Measurements from ENCODE around the gene TLE4.
"Not testable (repeated sequence)": the region's sequence is repeated elsewhere in the genome, so short reads cannot be mapped to it uniquely, and the experiment has no call there.

TLE4 gene

DNA sequence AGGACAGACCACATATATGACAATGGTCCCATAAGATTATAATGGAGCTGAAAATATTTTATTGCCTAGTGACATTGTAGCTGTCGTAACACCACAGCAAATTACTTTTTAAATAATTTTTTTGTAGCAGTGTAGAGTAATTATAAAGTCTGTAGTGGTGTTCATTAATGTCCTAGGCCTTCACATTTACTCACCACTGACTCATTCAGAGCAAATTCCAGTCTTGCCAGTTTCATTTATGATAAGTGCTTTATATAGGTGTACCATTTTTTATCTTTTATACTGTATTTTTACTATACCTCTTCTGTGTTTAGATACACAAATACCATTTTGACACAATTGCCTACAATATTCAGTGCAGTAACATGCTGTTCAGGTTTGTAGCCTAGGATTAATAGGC is 67.6 kb downstream of the TLE4 start:
- no peak for DNase-seq

- DNase-seq = not testable (repeated sequence)
These were observed 68.3 kb downstream of the TLE4 start for GRCh38 chr9:79640067-79640466.

DNA sequence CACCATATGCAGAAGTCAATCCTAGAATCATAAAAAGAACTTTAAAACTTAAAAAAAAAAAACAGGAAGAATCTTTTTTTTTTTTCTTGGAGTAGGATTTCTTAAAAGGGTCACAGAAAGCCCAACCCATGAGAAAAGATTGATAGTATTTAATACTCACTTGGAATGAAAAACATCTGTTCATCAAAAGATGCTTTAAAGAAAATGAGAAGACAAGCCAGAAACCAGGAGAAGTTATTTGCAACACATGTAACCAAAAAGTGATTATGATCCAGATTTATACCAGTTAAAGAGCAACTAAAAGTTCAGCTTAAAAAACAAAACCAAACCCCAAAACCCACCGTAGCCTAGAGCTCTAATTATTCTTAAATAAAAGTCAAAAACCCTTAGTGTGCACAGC is 69.3 kb downstream of the TLE4 start:
- DNase-seq = no peak

- no peak for DNase-seq
These were observed 70.9 kb downstream of the TLE4 start for GRCh38 chr9:79642671-79643070.

GRCh38 chr9:79644048-79644447 is 72.3 kb downstream of the TLE4 start:
- DNase-seq = no peak

DNA sequence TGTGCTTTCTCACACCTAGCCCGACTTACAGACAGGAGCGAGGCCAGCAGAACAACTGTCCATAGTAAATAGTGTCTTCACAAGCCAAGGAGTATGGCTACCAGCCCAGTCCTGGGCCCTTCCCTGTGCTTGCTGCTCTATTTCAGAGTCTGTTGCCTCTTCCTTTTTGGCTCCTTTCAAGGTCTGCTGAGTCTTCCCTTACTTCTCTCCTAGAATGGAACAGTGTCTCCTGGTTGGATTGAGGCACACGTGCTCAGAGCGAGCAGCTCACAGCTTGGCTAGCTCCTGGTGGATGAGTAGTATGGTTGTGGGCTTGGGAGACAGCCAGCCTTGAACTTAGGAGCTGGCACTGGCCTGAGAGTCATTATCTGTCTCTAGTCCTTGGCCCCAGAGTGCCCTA is 72.8 kb downstream of the TLE4 start:
- no peak for DNase-seq

DNA sequence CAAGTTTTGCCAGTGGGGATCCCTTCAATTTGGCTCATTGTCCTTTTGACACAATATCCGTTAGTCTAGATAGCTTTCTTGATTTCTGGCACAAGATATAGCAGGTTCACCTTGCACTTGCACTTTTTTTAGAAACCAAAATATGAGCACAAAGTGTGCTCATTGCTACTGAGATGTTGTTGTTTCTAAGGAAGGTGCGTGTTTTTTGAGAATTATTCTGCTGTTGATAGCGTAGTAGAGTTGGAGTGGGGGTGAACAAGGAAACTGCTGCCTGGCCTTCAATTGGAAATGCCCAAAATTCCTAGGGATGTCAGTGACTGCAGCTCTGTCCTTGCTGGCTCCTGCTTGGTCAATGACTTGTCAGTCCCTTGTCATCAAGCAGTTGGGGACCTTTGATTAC is 73.3 kb downstream of the TLE4 start:
- DNase-seq = no peak

- DNase-seq = no peak
These were observed 74.3 kb downstream of the TLE4 start for GRCh38 chr9:79646096-79646495.

DNA sequence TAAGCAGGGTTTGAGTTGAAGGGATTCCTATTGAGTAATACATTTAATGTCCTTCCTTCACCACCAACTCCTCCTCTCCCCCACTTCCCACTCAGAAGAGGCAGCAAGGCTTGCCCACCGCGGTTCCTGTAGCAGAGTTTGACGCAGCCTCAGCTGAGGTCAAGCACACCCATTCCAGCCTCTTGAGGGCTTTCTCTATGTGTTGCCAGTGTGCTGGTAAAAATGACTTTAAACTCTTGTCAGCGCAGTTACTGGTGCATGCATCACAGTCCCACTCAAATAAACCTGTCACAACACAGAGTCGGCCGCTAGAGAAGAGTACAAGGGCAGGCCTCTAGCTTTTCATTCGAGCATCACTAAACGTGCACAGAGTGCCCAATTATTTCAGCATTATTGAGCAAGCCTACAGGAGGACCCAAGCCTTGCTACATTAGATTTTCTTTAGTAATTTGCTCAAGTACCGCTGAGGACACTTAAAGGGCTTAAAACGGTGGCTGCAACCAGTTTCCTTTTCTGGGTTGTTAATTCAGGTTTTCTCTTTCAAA is 79.6 kb downstream of the TLE4 start:
- DNase-seq = no peak

- DNase-seq = no peak
These were observed 80.8 kb downstream of the TLE4 start for GRCh38 chr9:79652598-79652997.

DNA sequence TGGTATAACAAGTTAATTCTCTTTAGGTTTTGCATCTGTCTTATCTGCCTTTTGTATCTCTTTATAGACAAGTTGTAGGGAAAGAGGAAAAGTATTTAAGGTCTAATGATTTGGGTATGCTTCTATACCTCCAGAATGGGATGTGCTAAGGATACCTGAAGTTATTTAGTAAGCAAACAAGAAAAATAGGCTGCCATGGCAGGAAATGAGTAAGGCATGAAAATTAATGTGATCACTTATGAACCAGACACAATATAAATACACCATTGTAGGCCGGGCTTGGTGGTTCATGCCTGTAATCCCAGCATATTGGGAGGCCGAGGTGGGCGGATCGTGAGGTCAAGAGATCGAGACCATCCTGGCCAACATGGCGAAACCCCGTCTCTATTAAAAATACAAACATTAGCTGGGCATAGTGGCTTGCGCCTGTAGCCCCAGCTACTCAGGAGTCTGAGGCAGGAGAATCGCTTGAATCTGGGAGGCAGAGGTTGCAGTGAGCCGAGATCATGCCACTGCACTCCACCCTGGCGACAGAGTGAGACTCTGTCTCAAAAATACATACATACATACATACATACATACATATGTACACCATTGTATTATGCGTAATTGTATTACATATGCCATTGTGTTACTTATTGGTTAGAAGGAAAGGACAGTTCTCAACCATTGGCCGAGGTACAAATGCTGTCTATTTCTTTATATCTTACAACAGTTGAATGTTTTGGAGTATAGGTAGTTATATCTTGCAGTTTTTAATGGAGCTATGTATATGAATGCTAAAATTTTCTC is 83.0 kb downstream of the TLE4 start:
- not testable (repeated sequence) for DNase-seq

DNA sequence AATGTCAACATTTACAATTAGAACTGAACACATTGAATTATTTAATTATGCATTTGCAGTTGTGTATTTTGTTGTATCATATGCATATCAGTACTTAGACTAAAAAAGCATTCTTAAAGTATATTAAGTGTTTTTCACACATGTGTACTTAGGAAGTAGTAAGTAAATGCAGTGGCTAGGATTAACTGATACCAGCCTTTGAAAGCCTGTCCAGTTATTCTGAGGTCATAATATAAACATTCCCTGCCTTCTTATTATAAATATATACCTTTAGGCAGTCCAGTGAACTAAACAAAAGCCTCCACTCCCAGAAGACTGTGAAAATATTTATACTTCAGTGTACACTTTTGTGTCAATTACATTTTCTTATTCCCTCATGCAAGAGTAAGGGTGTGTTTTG is 83.8 kb downstream of the TLE4 start:
- no peak for DNase-seq

DNA sequence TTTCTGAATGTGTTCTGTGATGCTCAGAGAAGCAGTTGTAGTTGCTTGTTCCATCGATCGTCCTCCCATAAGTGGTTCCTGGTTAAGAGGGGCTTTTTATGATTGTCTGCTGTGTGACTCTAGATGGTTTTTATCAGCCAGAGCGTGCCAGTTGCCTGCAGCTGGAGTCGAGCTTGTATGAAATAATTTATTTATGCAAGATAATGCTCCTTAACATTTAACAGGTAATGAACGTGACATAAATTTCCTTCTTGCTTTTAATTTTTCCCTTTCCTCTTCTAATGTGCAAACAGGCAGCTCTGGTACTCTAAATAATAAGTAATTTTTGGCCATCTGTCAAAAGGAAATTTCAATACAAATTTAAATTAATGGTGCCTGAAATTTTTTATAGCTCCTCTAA is 84.4 kb downstream of the TLE4 start:
- DNase-seq = no peak

- no peak for DNase-seq
These were observed 86.1 kb downstream of the TLE4 start for GRCh38 chr9:79657891-79658290.

- no peak for DNase-seq
These were observed 87.2 kb downstream of the TLE4 start for GRCh38 chr9:79658926-79659325.

DNA sequence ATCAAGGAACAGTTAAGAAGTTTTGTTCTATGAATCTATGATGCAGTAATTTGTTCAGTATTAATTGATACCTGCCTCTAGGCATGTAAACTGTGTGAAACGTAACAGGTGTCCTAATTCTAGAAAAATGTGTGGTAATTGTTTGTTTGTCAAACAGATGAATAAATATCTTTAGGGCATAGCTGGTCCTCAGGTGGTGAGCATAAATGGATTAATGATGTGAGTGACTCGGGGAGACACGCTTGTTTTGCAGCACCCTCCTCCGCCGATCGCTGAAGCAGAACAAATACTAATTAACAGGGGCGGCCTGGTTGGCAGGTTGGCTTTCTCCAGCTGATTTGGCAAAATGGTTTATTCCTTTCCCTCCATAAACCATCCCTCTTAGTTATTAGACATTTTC is 88.8 kb downstream of the TLE4 start:
- peak; percentile 77 to 93 for DNase-seq

- DNase-seq = no peak
These were observed 89.5 kb downstream of the TLE4 start for GRCh38 chr9:79661279-79661678.

DNA sequence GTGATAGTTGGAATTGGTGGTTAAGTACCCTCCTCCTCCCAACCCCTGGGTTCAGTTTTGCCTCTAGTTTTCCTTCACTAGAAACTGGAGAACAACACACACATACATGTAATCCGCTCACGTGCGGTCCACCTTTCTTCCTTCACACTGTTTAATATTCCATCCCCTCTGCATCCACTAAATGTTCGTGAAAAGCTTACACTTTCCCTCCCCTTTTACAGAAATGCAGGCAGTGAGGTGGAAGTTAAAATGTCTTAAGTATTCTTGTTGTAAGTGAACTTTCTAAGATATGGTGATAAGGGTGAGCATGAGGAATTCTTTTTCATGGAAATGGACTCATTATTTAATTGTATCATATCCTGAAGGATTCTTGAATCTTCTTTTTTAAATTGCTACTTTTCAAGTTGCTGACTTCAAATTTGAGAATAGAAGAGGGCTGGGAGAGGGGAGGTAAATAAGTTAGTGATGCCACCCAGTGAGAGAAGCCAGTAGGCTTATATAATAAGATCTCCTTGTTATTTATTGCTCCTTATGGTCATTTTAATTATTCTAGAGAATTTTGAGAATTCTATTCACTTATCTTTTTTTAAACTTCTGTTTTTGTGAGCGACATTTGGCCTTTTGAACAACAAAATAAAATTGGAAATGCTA is 90.2 kb downstream of the TLE4 start:
- no peak for DNase-seq

GRCh38 chr9:79662537-79662956 is 90.8 kb downstream of the TLE4 start:
- DNase-seq = peak in 1 of 2 experiments; percentile 5

DNA sequence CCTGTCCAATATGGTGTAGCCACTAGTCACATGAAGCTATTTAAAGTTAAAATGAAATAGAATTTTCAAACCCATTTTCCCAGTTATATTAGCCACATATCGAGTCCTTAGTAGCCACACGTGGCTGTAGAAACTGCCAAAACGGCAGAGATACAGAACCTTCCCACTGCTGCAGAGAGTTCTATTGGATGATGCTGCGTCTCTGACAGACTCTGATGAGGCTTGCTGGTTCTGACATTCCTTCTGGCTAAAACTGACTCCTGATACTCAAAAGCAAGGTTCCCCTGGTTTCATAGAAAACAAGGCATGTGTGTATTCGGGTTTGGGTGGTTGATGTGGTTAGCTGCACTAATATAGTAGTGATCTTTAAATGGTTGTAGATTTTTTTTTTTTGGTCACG is 91.5 kb downstream of the TLE4 start:
- no peak for DNase-seq

DNA sequence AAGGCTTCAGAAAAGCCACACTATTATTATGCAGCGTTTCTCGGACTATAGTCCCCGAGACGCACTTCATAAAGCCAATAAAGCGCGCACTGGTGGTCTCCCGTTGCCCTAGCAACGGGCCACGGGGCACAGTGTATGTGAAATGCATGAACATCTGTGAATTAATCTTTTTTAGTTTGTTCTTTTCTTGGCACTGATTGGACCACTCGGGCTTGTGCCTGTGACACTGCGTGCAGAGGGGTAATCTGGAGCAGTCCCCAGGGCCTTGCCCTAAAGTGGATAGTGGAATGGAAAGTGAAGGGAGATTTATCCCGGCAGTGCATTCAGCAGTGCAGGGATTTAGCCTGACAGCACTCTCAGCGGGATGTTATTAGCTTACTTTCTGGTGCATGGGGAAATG is 92.1 kb downstream of the TLE4 start:
- no peak for DNase-seq

DNA sequence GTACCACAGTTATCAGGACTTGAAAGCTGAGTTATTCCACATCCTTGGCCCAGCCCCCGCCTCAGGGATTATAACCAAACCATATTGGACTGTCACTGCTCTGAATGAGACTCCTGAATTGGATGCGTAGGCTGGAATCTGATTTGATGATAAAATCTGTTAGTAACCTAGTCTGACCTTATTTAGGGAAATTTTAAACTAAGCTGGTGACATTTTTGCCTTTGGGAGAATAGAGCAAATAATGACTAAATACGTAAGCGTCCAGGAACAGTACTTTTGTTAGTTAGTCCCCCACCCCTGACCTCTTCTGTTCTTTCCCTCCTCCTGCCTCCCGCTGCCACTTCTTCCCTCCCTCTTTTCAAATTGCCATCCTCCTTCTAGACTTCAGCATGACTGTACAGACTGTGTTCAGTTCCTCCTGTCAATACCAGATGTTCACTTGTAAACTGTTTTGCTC is 92.6 kb downstream of the TLE4 start:
- no peak for DNase-seq

DNA sequence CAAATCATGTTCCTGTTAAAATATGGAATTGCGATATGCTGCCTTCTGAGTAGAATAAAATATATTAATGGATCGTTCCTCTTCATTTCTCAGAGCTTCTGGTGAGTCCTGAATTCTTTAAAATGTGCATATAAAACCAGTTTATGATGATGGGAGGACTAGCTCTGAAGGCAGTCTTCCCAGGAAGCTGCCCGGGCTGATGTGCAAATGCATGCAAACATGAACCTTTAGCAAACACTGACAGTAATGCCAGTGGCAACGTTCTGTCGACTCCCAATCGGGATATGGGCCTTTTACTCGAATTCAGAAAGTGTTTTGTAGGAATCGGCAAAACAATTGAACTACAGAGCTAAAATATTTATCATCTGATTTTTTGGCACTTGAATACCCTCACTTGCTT is 93.6 kb downstream of the TLE4 start:
- no peak for DNase-seq

DNA sequence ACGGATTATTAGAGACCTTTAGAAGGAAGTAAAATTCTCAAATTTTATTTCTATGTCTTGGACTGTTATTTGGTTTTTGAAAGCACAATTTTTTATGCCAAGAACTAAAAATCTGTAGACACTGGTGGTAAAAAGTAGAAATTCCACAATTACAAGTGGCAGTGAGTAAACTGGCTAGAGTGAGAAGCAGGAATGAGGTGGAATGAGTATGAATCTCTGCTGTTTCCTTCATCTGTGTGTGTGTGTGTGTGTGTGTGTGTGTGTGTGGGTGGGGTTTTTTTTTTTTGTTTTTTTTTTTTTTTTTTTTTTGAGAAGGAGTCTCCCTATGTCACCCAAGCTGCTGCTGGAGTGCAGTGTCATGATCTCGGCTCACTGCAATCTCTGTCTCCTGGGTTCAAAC is 94.2 kb downstream of the TLE4 start:
- no peak for DNase-seq
